Stomach (tissue), 9 donors: ENCODE measurements around the gene PC. TPM values are rescaled to one million over a fixed set of nuclear protein-coding genes. Genes with fewer than 3 reads are reported as not detected.

Source experiments
- DNase-seq, 2 donors: peaks; one replicate each; pipeline versions ENCODE4 v3.0.0 to v3.0.0-alpha.2; 2013 to 2019
- H3K27ac ChIP-seq, 5 donors: fragments of 200-600 bp in 4 of 5; sonication (generic) in 4 of 5; one replicate each; pipeline ENCODE4 v1.5.1; 2013 to 2019; ENCODE audit warnings: mild to moderate bottlenecking in 1 of 5, moderate library complexity in 1 of 5
- H3K27me3 ChIP-seq, 3 donors: fragments of 200-600 bp; sonication (generic); one replicate each; pipeline ENCODE4 v1.5.1; 2017 to 2019; ENCODE audit warnings: mixed run types in 1 of 3
- H3K36me3 ChIP-seq, 4 donors: fragments of 200-600 bp; sonication (generic); 1 replicate in 3 of 4; 2 replicates in 1 of 4; pipeline ENCODE4 v1.5.1; 2016 to 2019
- H3K4me1 ChIP-seq, 4 donors: fragments of 200-600 bp; sonication (generic); one replicate each; pipeline ENCODE4 v1.5.1; 2016 to 2019
- H3K4me3 ChIP-seq, 4 donors: fragments of 200-600 bp; sonication (generic) in 3 of 4; one replicate each; pipeline ENCODE4 v1.5.1; 2016 to 2019; ENCODE audit warnings: mild to moderate bottlenecking in 1 of 4
- H3K9me3 ChIP-seq, 4 donors: fragments of 200-600 bp; sonication (generic); one replicate each; pipeline ENCODE4 v1.5.1; 2016 to 2019
- CTCF ChIP-seq, 7 experiments: fragments of 450-650 bp in 4 of 7; fragments of 200-600 bp in 3 of 7; sonication (generic) in 3 of 7; IDR thresholded peaks; one replicate each; pipeline ENCODE4 v1.5.1; 2016 to 2019; ENCODE audit warnings: antibody characterized with exemption in 7 of 7, control low read depth in 2 of 7, mild to moderate bottlenecking in 1 of 7
- EP300 ChIP-seq: sonication (generic); formaldehyde crosslinking; IDR thresholded peaks from one replicate; pipeline ENCODE4 v1.6.1; 2017; ENCODE audit warnings: antibody characterized with exemption
- POLR2A ChIP-seq, 4 donors: fragments of 450-650 bp; IDR thresholded peaks; one replicate each; pipeline ENCODE4 v1.6.1; 2016; ENCODE audit warnings: antibody characterized with exemption in 4 of 4, control low read depth in 2 of 4, mild to moderate bottlenecking in 1 of 4, moderate library complexity in 1 of 4
- POLR2AphosphoS5 ChIP-seq, 3 donors: sonication (generic); formaldehyde crosslinking; IDR thresholded peaks; one replicate each; pipeline ENCODE4 v1.6.1; 2016; ENCODE audit warnings: antibody characterized with exemption in 3 of 3
- WGBS, 5 donors: extraction: QIAGEN DNeasy Blood & Tissue Kit in 3 of 5; methylation state at CpG; one replicate each; pipeline versions ENCODE4 v1.1.5 to v1.1.7; 2013 to 2018; 5-methylcytosine and 5-hydroxymethylcytosine counted together
- intact Hi-C: fragments of 100-400 bp; cut with DNase I; formaldehyde crosslinking; loops from one replicate; pipeline ENCODE4 v1.15.1; 2023; ENCODE audit warnings: low total_unique reads
- polyA plus RNA-seq, 3 donors: library from polyadenylated mRNA; stranded (reverse); fragments of 200-250 nt; gene quantifications; one replicate each; pipeline ENCODE4 v1.2.3, GENCODE V29; 2013
- total RNA-seq, 5 donors: library from RNA; depleted of rRNA; stranded (reverse); fragments of >200 nt; gene quantifications; one replicate each; pipeline versions ENCODE4 v1.1.0 to v1.2.3, GENCODE V29; 2014 to 2016
- donor health status: healthy with polysubstance abuse.
- donor health status: Bipolar disorder and iron deficiency.
- donor health status: healthy.

Gene PC
- total and polyA plus RNA-seq, 8 donors = 0.58 to 86.0 (median 22.3) TPM

- intact Hi-C loops = no loop called here
- H3K36me3 ChIP-seq = no peaks in the 10 kb centered on the region
- no peak overlapping the region for H3K4me3 ChIP-seq
- TF ChIP-seq EP300 (no peak), CTCF (IDR thresholded peaks at IDR 0.05) (no peak), POLR2AphosphoS5 (IDR thresholded peaks at IDR 0.05) (no peak), POLR2A (IDR thresholded peaks at IDR 0.05) (no peak)
- H3K4me1 ChIP-seq = peaks cover 46 to 54% (median 51%) of the 10 kb centered on the region in 4 donors
- no peaks in the 10 kb centered on the region for H3K27me3 ChIP-seq
- H3K27ac ChIP-seq = peak overlapping the region; percentile 9 to 80 (median 71)
- H3K9me3 ChIP-seq = no peaks in the 10 kb centered on the region
- WGBS, 5 donors = 49 to 89% (median 69%) methylated on average over 9 of the region's 9 CpGs
- no peak for DNase-seq
Observed at GRCh38 chr11:66879583-66879982, 78.6 kb downstream of the PC start.

GRCh38 chr11:66879000-66879399 lies 79.2 kb downstream of the PC start:
- intact Hi-C loops = no loop called here
- Histone ChIP-seq H3K4me3 (no peak overlapping the region), H3K36me3 (no peaks in the 10 kb centered on the region), H3K4me1 (peaks cover 46 to 54% (median 51%) of the 10 kb centered on the region in 4 donors), H3K27ac (peak overlapping the region in 2 of 5 donors; percentile 11 to 80), H3K27me3 (no peaks in the 10 kb centered on the region), H3K9me3 (no peaks in the 10 kb centered on the region)
- TF ChIP-seq CTCF (IDR thresholded peaks at IDR 0.05) (no peak), POLR2A (IDR thresholded peaks at IDR 0.05) (no peak), EP300 (no peak)
- WGBS, 5 donors = 80 to 94% (median 83%) methylated on average over 5 to 7 of the region's 7 CpGs
- no peak for DNase-seq

- no peak overlapping the region for H3K4me3 ChIP-seq
- DNase-seq = no peak
- no peaks in the 10 kb centered on the region for H3K36me3 ChIP-seq
- H3K27ac ChIP-seq = peak overlapping the region in 2 of 5 donors; percentile 18 to 80
- H3K4me1 ChIP-seq = peaks cover 43 to 54% (median 51%) of the 10 kb centered on the region in 4 donors
- WGBS, 5 donors = 58 to 71% (median 67%) methylated on average over 8 to 12 of the region's 12 CpGs
- H3K27me3 ChIP-seq = no peaks in the 10 kb centered on the region
- TF ChIP-seq POLR2A (IDR thresholded peaks at IDR 0.05) (no peak), POLR2AphosphoS5 (IDR thresholded peaks at IDR 0.05) (no peak), EP300 (no peak), CTCF (IDR thresholded peaks at IDR 0.05) (no peak)
- intact Hi-C loops = no loop called here
- no peaks in the 10 kb centered on the region for H3K9me3 ChIP-seq
Observed at GRCh38 chr11:66878474-66878873, 79.7 kb downstream of the PC start.

GRCh38 chr11:66877588-66878385 lies 80.4 kb downstream of the PC start:
- intact Hi-C loops = no loop called here
- Histone ChIP-seq H3K36me3 (no peaks in the 10 kb centered on the region), H3K4me1 (peaks cover 37 to 47% (median 44%) of the 10 kb centered on the region in 4 donors), H3K9me3 (no peaks in the 10 kb centered on the region), H3K27ac (peak overlapping the region in 1 of 5 donors; percentile 18), H3K27me3 (no peaks in the 10 kb centered on the region), H3K4me3 (no peak overlapping the region)
- TF ChIP-seq POLR2AphosphoS5 (IDR thresholded peaks at IDR 0.05) (no peak), POLR2A (IDR thresholded peaks at IDR 0.05) (no peak), EP300 (no peak), CTCF (IDR thresholded peaks at IDR 0.05) (no peak)
- WGBS, 5 donors = 77 to 82% (median 81%) methylated on average over 9 of the region's 9 CpGs
- no peak for DNase-seq
